GM08714 (cell line): ENCODE results near the gene SLC5A5.

ENCODE experiments used
- H3K4me3 ChIP-seq: fragments of 200-500 bp; sonication (Bioruptor generic); 2 replicates; pipeline ENCODE4 v1.5.1; 2014; ENCODE audit warnings: mild to moderate bottlenecking, low read length, inconsistent platforms
- ZNF274 ChIP-seq: IDR thresholded peaks from 2 replicates; pipeline ENCODE4 v1.6.1; 2012; ENCODE audit warnings: mild to moderate bottlenecking, low read depth, low read length

The SLC5A5 gene

GRCh38 chr19:17860993-17861360 lies 10.8 kb upstream of the SLC5A5 start:
- H3K4me3 ChIP-seq = peak overlapping the region; percentile 80
- no peak for TF ChIP-seq ZNF274

- H3K4me3 ChIP-seq = peak overlapping the region; percentile 80; the same call in 1 of the 2 replicates
- TF ChIP-seq ZNF274 = no peak
Measured at GRCh38 chr19:17861542-17862402, 10.0 kb upstream of the SLC5A5 start.

GRCh38 chr19:17862711-17863519 lies 8.8 kb upstream of the SLC5A5 start:
- no peak for TF ChIP-seq ZNF274
- no peak overlapping the region for H3K4me3 ChIP-seq

GRCh38 chr19:17863520-17864182 lies 8.1 kb upstream of the SLC5A5 start:
- no peak overlapping the region for H3K4me3 ChIP-seq
- TF ChIP-seq ZNF274 = no peak

- no peak overlapping the region for H3K4me3 ChIP-seq
- TF ChIP-seq ZNF274 = no peak
Measured at GRCh38 chr19:17865364-17866311, 6.1 kb upstream of the SLC5A5 start.

GRCh38 chr19:17866312-17866963 lies 5.3 kb upstream of the SLC5A5 start:
- H3K4me3 ChIP-seq = no peak overlapping the region
- TF ChIP-seq ZNF274 = no peak

GRCh38 chr19:17866964-17867486 lies 4.7 kb upstream of the SLC5A5 start:
- H3K4me3 ChIP-seq = no peak overlapping the region
- no peak for TF ChIP-seq ZNF274

- H3K4me3 ChIP-seq = no peak overlapping the region
- no peak for TF ChIP-seq ZNF274
Measured at GRCh38 chr19:17868669-17869068, 3.1 kb upstream of the SLC5A5 start.

- H3K4me3 ChIP-seq = no peak overlapping the region
- no peak for TF ChIP-seq ZNF274
Measured at GRCh38 chr19:17869114-17869608, 2.6 kb upstream of the SLC5A5 start.

- H3K4me3 ChIP-seq = no peak overlapping the region
- no peak for TF ChIP-seq ZNF274
Measured at GRCh38 chr19:17871032-17871877, 490 bp upstream of the SLC5A5 start.

- no peak for TF ChIP-seq ZNF274
- no peak overlapping the region for H3K4me3 ChIP-seq
Measured at GRCh38 chr19:17872251-17873001, 681 bp downstream of the SLC5A5 start.
